HUES6 (cell line): ENCODE results near the gene ATR.

ENCODE experiments used
- H3K27ac ChIP-seq: 2 replicates; pipeline ENCODE4 v1.7.0; 2013; ENCODE audit warnings: low read depth, mild to moderate bottlenecking, low read length, inconsistent platforms
- H3K27me3 ChIP-seq: 2 replicates; pipeline ENCODE4 v1.6.1; 2013; ENCODE audit warnings: low read length; ENCODE audit not compliant: control insufficient read depth, insufficient read depth
- H3K36me3 ChIP-seq: 2 replicates; pipeline ENCODE4 v1.6.1; 2013; ENCODE audit warnings: low read length; ENCODE audit not compliant: control insufficient read depth, insufficient read depth
- H3K4me1 ChIP-seq: 2 replicates; pipeline ENCODE4 v1.6.1; 2013; ENCODE audit warnings: low read length; ENCODE audit not compliant: control insufficient read depth, insufficient read depth
- H3K4me3 ChIP-seq: 2 replicates; pipeline ENCODE4 v1.5.1; 2013; ENCODE audit warnings: low read depth, low read length
- H3K9ac ChIP-seq: one replicate; pipeline ENCODE4 v1.6.1; 2013; ENCODE audit warnings: mild to moderate bottlenecking, low read length
- H3K9me3 ChIP-seq: 2 replicates; pipeline ENCODE4 v1.6.1; 2013; ENCODE audit warnings: low read depth, low read length; ENCODE audit not compliant: control insufficient read depth, insufficient read depth

The ATR gene

DNA sequence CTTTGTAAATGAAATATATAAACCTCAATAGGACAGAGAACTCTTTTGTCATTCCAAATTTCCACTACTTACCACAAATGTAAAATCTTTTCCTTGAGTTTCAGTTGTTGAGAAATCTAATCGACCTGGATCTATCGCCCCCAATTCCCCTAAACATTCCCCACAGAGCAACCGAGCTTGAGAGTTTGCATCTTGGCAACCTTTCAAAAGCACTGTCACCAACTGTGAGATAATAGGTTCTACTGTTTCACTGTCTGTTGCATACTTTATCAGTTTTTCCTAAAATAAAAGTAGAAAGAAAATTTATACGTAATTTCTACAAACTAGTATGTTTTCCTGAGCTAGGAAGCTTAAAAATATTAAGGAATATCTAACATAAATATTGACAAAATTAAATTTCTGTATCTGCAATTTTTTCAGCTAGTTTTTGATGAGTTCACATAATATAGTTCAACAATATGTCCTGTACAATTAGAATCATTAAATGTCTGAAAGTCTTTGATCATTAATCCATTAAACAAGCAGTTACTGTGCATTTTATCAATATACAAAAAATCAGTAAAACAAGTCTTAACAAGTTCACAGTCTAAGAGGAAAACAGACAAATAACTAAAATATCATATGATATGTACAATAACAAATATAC lies 54.5 kb downstream of the ATR start:
- Histone ChIP-seq H3K4me1 (no peaks in the 10 kb centered on the region), H3K9me3 (no peaks in the 10 kb centered on the region; the same call in 1 of the 2 replicates), H3K36me3 (peaks cover 22% of the 10 kb centered on the region; the same call in 1 of the 2 replicates), H3K4me3 (no peak overlapping the region), H3K9ac (no peak overlapping the region), H3K27ac (no peak overlapping the region), H3K27me3 (no peaks in the 10 kb centered on the region)

- H3K27ac ChIP-seq: no peak overlapping the region
Measured at GRCh38 chr3:142509079-142509478, 69.5 kb downstream of the ATR start.

DNA sequence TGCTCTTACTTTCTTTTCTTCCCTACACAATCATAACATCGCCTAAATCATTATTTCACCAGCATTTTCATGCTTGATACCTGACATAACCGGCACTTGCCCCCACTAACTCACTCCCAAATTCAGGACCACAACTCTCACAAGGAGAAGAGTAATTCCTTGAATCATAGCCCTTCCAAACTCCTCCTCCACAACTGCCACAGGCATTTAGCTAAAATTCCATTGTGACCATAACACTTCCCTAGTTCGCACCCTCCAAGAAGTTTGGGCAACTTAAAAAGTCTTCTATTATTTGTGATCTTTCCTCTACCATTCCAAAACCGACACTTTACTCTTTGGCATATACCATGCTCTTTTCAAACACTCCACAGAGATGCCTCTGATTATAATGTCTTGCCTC lies 71.3 kb downstream of the ATR start:
- Histone ChIP-seq H3K36me3 (peaks cover 8% of the 10 kb centered on the region), H3K9ac (no peak overlapping the region), H3K9me3 (no peaks in the 10 kb centered on the region), H3K27me3 (no peaks in the 10 kb centered on the region), H3K4me1 (no peaks in the 10 kb centered on the region), H3K27ac (no peak overlapping the region), H3K4me3 (no peak overlapping the region)

More at GRCh38 chr3:142509079-142509478, 69.5 kb downstream of the ATR start:
- no peaks in the 10 kb centered on the region for H3K27me3 ChIP-seq
- H3K36me3 ChIP-seq: peaks cover 8% of the 10 kb centered on the region
- no peak overlapping the region for H3K9ac ChIP-seq
- no peaks in the 10 kb centered on the region for H3K4me1 ChIP-seq
- H3K4me3 ChIP-seq: no peak overlapping the region
- no peaks in the 10 kb centered on the region for H3K9me3 ChIP-seq

- Histone ChIP-seq H3K36me3 (peaks cover 17% of the 10 kb centered on the region), H3K4me3 (no peak overlapping the region), H3K9me3 (no peaks in the 10 kb centered on the region), H3K27ac (no peak overlapping the region), H3K27me3 (no peaks in the 10 kb centered on the region), H3K4me1 (no peaks in the 10 kb centered on the region), H3K9ac (no peak overlapping the region)
Measured at GRCh38 chr3:142502187-142502985, 76.1 kb downstream of the ATR start.

GRCh38 chr3:142501004-142501926 lies 77.3 kb downstream of the ATR start:
- Histone ChIP-seq H3K27ac (no peak overlapping the region), H3K4me1 (no peaks in the 10 kb centered on the region), H3K9me3 (no peaks in the 10 kb centered on the region), H3K27me3 (no peaks in the 10 kb centered on the region), H3K4me3 (no peak overlapping the region), H3K9ac (no peak overlapping the region), H3K36me3 (peaks cover 19% of the 10 kb centered on the region)

- Histone ChIP-seq H3K4me1 (no peaks in the 10 kb centered on the region), H3K36me3 (peaks cover 20% of the 10 kb centered on the region), H3K9me3 (no peaks in the 10 kb centered on the region), H3K27ac (no peak overlapping the region), H3K27me3 (no peaks in the 10 kb centered on the region), H3K9ac (no peak overlapping the region), H3K4me3 (no peak overlapping the region)
Measured at GRCh38 chr3:142500211-142500610, 78.3 kb downstream of the ATR start.

- no peak overlapping the region for H3K27ac ChIP-seq
- H3K9me3 ChIP-seq: no peaks in the 10 kb centered on the region
- no peaks in the 10 kb centered on the region for H3K4me1 ChIP-seq
- no peak overlapping the region for H3K9ac ChIP-seq
- H3K27me3 ChIP-seq: no peaks in the 10 kb centered on the region
- peaks cover 20% of the 10 kb centered on the region for H3K36me3 ChIP-seq
- H3K4me3 ChIP-seq: no peak overlapping the region
Measured at GRCh38 chr3:142498397-142499180, 79.9 kb downstream of the ATR start.

- no peaks in the 10 kb centered on the region for H3K9me3 ChIP-seq
- H3K27me3 ChIP-seq: no peaks in the 10 kb centered on the region
- H3K4me1 ChIP-seq: no peaks in the 10 kb centered on the region
- H3K36me3 ChIP-seq: peaks cover 20% of the 10 kb centered on the region
- H3K27ac ChIP-seq: no peak overlapping the region
- H3K9ac ChIP-seq: no peak overlapping the region
- H3K4me3 ChIP-seq: no peak overlapping the region
Measured at GRCh38 chr3:142497729-142498128, 80.8 kb downstream of the ATR start.

- Histone ChIP-seq H3K27me3 (no peaks in the 10 kb centered on the region), H3K36me3 (peaks cover 37% of the 10 kb centered on the region), H3K4me1 (no peaks in the 10 kb centered on the region), H3K9me3 (no peaks in the 10 kb centered on the region), H3K4me3 (no peak overlapping the region), H3K27ac (no peak overlapping the region), H3K9ac (no peak overlapping the region)
Measured at GRCh38 chr3:142495103-142495502, 83.4 kb downstream of the ATR start.

DNA sequence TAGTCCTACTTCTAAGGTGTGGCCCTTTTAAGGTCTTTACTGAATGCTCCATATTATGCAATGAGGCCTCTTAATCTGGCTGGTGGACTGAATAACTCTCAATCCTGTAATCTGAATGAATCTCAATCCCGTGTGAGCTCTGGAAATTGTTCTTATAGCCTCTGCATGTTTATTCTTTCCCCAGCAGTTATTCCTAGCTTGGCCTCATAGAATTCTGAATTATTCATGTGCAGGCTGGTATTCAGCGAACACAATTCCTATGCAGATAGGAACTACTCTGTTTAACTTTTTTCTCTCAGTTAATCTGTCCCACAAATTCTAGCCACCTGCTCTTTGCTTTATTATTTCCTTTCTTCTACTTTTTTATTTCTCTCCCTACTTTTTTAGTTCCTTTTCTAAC lies 86.3 kb downstream of the ATR start:
- Histone ChIP-seq H3K4me1 (no peaks in the 10 kb centered on the region), H3K36me3 (peaks cover 29% of the 10 kb centered on the region), H3K9ac (no peak overlapping the region), H3K9me3 (no peaks in the 10 kb centered on the region), H3K27me3 (no peaks in the 10 kb centered on the region), H3K4me3 (no peak overlapping the region), H3K27ac (no peak overlapping the region)
